Muscle layer of duodenum (tissue), 2 donors: ENCODE data around the gene ERMN.

Experiments used
- H3K27ac ChIP-seq: one replicate; pipeline ENCODE4 v1.7.0; 2013; ENCODE audit warnings: mild to moderate bottlenecking, low read length
- H3K27me3 ChIP-seq: one replicate; pipeline ENCODE4 v1.7.0; 2013; ENCODE audit warnings: low read depth, mild to moderate bottlenecking, control low read depth, low read length
- H3K36me3 ChIP-seq, 2 donors: one replicate each; pipeline ENCODE4 v1.7.0; 2013; ENCODE audit warnings: low read length in 2 of 2, control low read depth in 1 of 2, mild to moderate bottlenecking in 1 of 2; ENCODE audit not compliant: insufficient read depth in 2 of 2, control insufficient read depth in 1 of 2
- H3K4me1 ChIP-seq, 2 donors: one replicate each; pipeline ENCODE4 v1.7.0; 2013; ENCODE audit warnings: low read length in 2 of 2, mild to moderate bottlenecking in 2 of 2, control low read depth in 1 of 2, moderate library complexity in 1 of 2; ENCODE audit not compliant: insufficient read depth in 2 of 2, control insufficient read depth in 1 of 2
- H3K4me3 ChIP-seq, 2 donors: one replicate each; pipeline ENCODE4 v1.7.0; 2013; ENCODE audit warnings: low read length in 2 of 2, low read depth in 1 of 2, mild to moderate bottlenecking in 1 of 2
- H3K9me3 ChIP-seq, 2 donors: one replicate each; pipeline ENCODE4 v1.7.0; 2013; ENCODE audit warnings: low read length in 2 of 2, control low read depth in 1 of 2, mild to moderate bottlenecking in 1 of 2; ENCODE audit not compliant: control insufficient read depth in 1 of 2
- donor health status: healthy.

Gene ERMN

DNA sequence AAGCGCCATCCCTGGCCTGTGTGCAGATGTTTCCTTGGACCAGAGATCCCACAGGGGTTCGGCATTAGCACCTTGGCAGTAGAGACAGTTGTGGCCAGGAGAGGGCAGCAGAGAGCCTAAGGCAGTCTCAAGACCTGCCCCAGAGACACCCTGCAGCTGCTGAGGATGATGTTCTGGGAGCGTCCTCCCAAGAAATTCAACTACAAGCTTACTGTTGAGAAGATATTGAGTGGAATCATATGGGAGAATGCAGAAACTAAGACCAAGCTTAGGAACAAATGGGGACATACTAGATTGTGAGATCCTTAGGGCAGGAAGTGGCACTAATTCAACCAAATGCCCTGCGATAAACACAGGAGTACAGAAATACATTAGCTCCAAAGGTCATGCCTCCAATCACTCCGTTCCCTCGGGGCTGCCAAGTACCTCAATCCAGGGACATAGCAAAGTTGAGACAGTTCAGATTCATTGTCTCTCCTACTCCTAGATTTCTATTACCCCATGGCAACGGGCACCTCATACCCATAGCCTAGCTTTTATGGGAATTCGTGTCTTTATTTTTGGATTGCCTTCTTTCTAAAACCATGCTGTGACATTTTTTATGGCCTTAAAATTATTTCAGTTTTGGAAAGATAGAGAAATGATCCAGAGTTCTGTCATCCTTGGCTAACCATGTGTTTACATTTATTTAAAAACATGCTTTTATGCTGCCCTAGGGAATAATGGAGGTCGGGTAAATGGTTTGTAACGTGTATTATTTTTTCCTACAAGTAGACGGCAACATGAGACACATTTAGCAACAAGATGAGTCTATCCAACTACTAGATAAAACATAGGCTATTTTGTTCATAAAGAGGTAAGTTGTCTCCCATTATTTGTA is 2.2 kb upstream of the ERMN start:
- no peak overlapping the region for H3K27ac ChIP-seq
- H3K4me1 ChIP-seq, result peaks cover 0 to 6% of the 10 kb centered on the region in 2 donors
- no peaks in the 10 kb centered on the region for H3K36me3 ChIP-seq
- H3K4me3 ChIP-seq, result no peak overlapping the region
- H3K27me3 ChIP-seq, result no peaks in the 10 kb centered on the region
- no peaks in the 10 kb centered on the region for H3K9me3 ChIP-seq

DNA sequence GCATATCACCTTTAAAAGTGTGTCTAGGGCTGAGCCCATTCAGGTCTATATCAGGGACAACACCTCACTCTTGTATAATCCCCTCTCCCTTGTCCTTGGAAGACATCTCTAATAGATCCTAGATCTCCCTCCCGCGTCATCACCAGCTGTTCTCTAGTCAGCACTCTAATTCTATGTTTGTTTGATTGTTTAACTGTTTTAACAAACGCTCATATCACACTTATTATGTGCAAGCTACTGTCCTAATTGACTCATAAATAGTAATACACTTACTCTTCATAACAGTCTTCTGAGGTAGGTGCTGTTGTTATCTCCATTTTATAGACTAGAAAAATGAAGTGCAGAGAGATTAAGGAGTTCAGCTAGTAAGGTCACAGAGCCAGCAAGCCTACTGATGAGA is 1.6 kb upstream of the ERMN start:
- Histone ChIP-seq H3K36me3 (no peaks in the 10 kb centered on the region), H3K27ac (no peak overlapping the region), H3K27me3 (no peaks in the 10 kb centered on the region), H3K4me1 (peaks cover 0 to 6% of the 10 kb centered on the region in 2 donors), H3K9me3 (no peaks in the 10 kb centered on the region), H3K4me3 (no peak overlapping the region)

DNA sequence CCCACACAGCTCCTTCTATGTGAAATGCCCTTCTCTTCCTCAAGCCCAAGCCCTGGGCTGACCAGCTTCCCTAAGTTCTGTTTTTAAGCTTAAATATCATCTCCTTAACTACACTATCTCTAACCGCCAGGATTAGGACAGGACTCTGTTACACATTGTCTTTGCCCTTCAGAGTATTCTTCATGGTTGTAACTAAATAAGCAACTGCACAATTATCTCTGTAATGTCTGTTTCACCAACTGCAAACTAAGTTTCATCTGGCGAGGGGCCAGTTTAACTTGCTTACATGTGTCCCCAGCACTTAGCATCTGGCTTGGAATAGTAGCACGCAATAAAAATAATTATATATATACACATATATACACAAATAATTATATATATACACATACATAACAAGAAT is 1.1 kb upstream of the ERMN start:
- H3K4me3 ChIP-seq, result no peak overlapping the region
- peaks cover 0 to 6% of the 10 kb centered on the region in 2 donors for H3K4me1 ChIP-seq
- H3K9me3 ChIP-seq, result no peaks in the 10 kb centered on the region
- no peak overlapping the region for H3K27ac ChIP-seq
- H3K27me3 ChIP-seq, result no peaks in the 10 kb centered on the region
- no peaks in the 10 kb centered on the region for H3K36me3 ChIP-seq

DNA sequence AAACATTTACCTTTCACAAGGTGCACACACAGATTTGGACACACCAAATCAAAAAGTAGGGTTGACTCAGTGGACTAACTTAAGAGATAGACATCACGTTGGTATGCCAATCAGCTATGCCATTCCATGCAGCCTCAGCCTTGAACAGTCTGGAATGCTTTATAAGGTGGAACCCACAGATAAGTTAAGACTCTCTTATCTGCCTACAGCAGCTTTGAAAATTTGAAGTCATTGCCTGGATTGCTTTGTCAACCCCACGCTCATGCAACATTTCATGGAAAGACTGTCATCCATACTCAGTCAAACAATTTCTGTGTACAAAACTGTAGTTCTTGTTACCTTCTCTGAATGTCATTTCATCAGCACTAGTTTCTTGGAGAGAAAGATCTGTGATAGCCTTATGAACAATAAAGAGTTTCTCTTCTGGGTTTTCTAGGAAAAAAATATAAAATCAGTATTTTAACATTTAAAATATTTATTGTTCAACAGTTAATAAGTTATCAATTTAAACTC is 1.2 kb downstream of the ERMN start:
- Histone ChIP-seq H3K9me3 (no peaks in the 10 kb centered on the region), H3K27me3 (no peaks in the 10 kb centered on the region), H3K4me3 (no peak overlapping the region), H3K27ac (no peak overlapping the region), H3K36me3 (no peaks in the 10 kb centered on the region), H3K4me1 (peaks cover 0 to 6% of the 10 kb centered on the region in 2 donors)

DNA sequence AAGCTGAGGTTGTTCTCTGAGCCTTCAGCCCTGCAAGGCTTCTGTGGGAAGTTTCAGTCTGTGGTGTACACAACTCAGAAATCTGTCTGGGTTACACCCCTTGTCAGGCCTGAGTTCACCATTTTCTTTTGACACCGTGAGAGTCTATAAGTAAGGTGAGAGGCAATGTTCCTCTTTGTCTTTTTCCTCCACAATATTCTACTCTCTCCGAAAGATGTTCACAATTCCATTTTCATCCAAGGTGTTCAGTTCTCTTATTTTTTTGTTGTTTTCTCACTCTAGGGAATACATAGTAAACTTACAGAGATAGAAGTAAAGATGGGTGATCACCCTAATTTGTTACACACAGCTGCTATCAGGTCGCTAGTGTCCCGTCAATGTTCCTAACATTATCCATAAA is 3.2 kb downstream of the ERMN start:
- Histone ChIP-seq H3K27me3 (no peaks in the 10 kb centered on the region), H3K9me3 (no peaks in the 10 kb centered on the region), H3K36me3 (no peaks in the 10 kb centered on the region), H3K4me1 (peaks cover 0 to 4% of the 10 kb centered on the region in 2 donors), H3K4me3 (no peak overlapping the region), H3K27ac (no peak overlapping the region)

DNA sequence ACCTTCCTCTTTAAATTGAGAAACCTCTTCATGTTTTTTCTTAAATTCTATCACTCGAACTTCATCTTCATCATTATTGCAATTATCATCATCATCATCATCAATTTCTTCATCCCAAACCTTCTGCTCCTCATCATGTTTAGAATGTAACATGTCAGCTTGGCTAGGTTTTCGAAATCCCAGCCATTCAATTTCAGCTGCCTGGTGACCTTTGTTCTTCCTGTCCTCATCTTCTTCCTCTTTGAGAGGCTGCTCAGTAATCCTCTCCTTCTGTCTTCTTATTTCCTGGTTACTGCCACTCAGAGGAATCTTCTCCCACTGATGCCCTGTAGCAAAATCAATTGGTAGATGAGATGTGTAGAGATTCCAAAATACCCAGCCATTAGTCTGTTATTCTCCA is 4.2 kb downstream of the ERMN start:
- Histone ChIP-seq H3K27ac (no peak overlapping the region), H3K4me3 (no peak overlapping the region), H3K36me3 (no peaks in the 10 kb centered on the region), H3K9me3 (no peaks in the 10 kb centered on the region), H3K4me1 (no peaks in the 10 kb centered on the region), H3K27me3 (no peaks in the 10 kb centered on the region)

DNA sequence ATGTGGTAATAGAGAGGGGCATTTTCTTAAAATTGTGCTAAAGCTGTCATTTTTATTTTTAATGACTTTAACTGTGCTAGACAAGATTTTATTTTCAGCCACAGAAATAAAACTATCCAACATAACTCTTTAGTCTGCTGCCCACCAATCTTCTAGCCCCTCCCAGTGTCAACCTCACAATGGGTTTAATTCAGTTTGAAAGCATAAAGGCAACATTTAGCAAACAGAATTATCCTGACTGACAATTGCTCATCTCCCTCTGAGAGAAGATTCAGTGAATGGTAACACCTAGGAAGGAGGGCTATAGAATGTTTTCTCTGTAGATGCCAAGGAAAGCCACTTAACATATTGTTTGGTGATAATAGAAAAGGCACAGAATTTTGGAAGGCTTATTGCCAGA is 5.2 kb downstream of the ERMN start:
- Histone ChIP-seq H3K27ac (no peak overlapping the region), H3K9me3 (no peaks in the 10 kb centered on the region), H3K4me1 (no peaks in the 10 kb centered on the region), H3K36me3 (no peaks in the 10 kb centered on the region), H3K4me3 (no peak overlapping the region), H3K27me3 (no peaks in the 10 kb centered on the region)

DNA sequence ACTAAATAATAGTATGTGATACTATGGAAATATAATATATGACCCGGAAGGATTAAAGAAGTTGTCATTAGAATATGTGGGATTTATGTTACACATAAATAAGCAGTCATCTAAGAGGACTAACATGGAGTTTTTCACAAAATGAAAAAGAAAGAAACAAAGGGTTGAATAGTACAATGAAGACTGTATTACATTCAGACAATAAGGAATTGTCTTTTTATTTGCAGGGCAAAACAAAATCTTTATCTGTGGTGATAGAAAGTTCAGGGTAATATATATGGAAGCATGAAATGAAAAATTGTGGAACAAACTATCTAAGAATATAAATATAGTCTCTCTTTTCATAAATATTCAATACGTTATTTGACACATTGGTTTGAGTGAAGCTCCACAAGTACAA is 5.8 kb downstream of the ERMN start:
- H3K9me3 ChIP-seq, result no peaks in the 10 kb centered on the region
- no peaks in the 10 kb centered on the region for H3K4me1 ChIP-seq
- H3K4me3 ChIP-seq, result no peak overlapping the region
- H3K27me3 ChIP-seq, result no peaks in the 10 kb centered on the region
- H3K27ac ChIP-seq, result no peak overlapping the region
- no peaks in the 10 kb centered on the region for H3K36me3 ChIP-seq

DNA sequence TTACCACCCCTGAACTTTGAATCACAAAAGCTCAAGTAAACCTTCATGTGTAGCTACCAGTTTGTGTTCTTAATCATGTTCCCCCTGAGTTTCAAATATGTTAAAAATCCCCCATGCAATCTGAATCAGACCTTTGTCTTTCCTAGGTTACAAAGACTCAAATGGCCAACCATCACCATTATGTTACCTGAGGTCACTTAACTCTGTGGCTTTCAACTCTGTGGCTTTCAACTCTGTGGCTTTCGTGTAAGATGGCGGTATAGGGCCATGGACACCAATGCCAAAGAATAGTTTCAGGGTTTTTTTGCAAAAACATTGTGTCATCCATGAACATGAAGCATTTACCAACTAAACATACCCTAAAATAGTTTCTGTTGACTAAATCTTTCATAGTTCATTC is 6.7 kb downstream of the ERMN start:
- H3K27ac ChIP-seq, result no peak overlapping the region
- H3K4me3 ChIP-seq, result no peak overlapping the region
- no peaks in the 10 kb centered on the region for H3K27me3 ChIP-seq
- no peaks in the 10 kb centered on the region for H3K4me1 ChIP-seq
- H3K36me3 ChIP-seq, result no peaks in the 10 kb centered on the region
- H3K9me3 ChIP-seq, result no peaks in the 10 kb centered on the region

DNA sequence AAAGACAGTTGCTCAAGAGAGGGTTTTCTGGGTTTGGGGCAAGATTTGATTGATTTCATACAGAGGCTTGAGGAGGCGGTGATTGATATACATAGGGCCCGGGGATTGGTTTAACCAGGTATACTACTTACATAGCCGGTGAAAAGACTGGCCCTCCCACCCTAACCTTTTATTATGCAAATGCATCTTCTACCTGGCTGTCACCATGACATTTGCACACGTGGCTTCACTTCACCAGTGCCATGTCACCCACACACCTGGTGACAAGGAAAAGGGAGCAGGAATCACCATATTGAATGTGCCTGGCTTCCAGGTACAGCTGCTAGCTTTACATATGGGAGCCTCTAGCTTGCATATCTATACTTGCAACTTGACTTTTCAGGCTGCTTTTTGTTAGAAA is 9.7 kb downstream of the ERMN start:
- no peaks in the 10 kb centered on the region for H3K9me3 ChIP-seq
- H3K27me3 ChIP-seq, result no peaks in the 10 kb centered on the region
- H3K4me3 ChIP-seq, result no peak overlapping the region
- no peaks in the 10 kb centered on the region for H3K36me3 ChIP-seq
- H3K4me1 ChIP-seq, result no peaks in the 10 kb centered on the region
- H3K27ac ChIP-seq, result no peak overlapping the region

DNA sequence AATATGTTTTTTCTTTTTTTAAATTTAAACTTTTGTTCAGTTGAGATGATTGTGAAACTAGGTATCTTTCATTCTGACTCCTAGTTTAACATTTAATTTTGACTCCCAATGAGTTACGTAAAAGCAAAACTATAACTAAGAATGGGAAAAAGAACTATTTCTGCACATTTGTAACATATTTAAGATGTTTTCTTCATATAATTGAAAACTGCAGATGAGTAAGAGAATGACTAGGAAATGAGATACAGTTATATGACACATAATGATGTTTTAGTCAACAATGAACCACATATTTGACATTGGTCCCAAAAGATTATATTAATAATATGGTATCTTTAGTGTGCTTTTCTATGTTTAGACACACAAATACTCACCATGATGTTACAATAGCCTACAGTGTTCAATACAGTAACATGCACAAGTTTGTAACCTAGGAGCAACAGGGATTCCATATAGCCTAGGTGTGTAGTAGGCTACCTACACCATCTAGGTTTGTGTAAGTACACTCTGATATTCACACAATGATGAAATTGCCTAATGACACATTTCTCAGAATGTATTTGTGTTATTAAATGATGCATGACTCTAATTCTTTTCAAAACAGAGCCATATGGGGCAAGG is 12.6 kb downstream of the ERMN start:
- Histone ChIP-seq H3K27ac (no peak overlapping the region), H3K36me3 (no peaks in the 10 kb centered on the region), H3K27me3 (no peaks in the 10 kb centered on the region), H3K4me3 (no peak overlapping the region), H3K4me1 (no peaks in the 10 kb centered on the region), H3K9me3 (no peaks in the 10 kb centered on the region)
